OCI-LY7 (cell line): ENCODE data around the gene CNIH2. TPM values are rescaled to one million over a fixed set of nuclear protein-coding genes. Genes with fewer than 3 reads are reported as not detected.

Experiments
- BruUV-seq: library from RNA; stranded (reverse); fragments of 400-500 nt; replicated peaks from 2 replicates; lab custom pipeline; 2021; lab: Mats Ljungman, UMichigan
- CTCF ChIA-PET: fragments of 300-600 bp; sonication (Branson Sonifier 250); formaldehyde crosslinking; loops from one replicate; lab custom pipeline; 2022; ENCODE audit warnings: antibody characterized with exemption; ENCODE audit not compliant: unreplicated experiment; lab: Charles Lee
- POLR2A ChIA-PET: fragments of 300-600 bp; sonication (Branson Sonifier 250); formaldehyde crosslinking; loops from one replicate; lab custom pipeline; 2022; ENCODE audit warnings: antibody characterized with exemption; lab: Charles Lee
- DNase-seq: peaks from one replicate; pipeline ENCODE4 v3.0.0-alpha.2; 2015; ENCODE audit warnings: low spot score
- H2AFZ ChIP-seq: fragments of 200-600 bp; sonication (generic), shearing (Covaris generic); 2 replicates; pipeline ENCODE4 v1.6.1; 2014; ENCODE audit warnings: mild to moderate bottlenecking, antibody characterized with exemption, low read length, moderate library complexity
- H3K27ac ChIP-seq: fragments of 200-600 bp; sonication (generic); 2 replicates; pipeline ENCODE4 v1.5.1; 2014; ENCODE audit warnings: mixed run types, low read depth, mild to moderate bottlenecking, moderate library complexity, low read length, inconsistent platforms; ENCODE audit not compliant: poor library complexity, severe bottlenecking
- H3K36me3 ChIP-seq: fragments of 200-600 bp; sonication (generic); 2 replicates; pipeline ENCODE4 v1.6.1; 2014; ENCODE audit warnings: mild to moderate bottlenecking, antibody characterized with exemption, low read length, moderate library complexity, mixed read lengths; ENCODE audit not compliant: insufficient read depth
- H3K4me1 ChIP-seq: fragments of 200-600 bp; sonication (generic); 2 replicates; pipeline ENCODE4 v1.5.1; 2014; ENCODE audit warnings: mild to moderate bottlenecking, low read length; ENCODE audit not compliant: insufficient read depth, poor library complexity, severe bottlenecking
- H3K4me2 ChIP-seq: fragments of 200-600 bp; sonication (generic); 2 replicates; pipeline ENCODE4 v1.6.1; 2014; ENCODE audit warnings: mild to moderate bottlenecking, low read length
- H3K4me3 ChIP-seq: fragments of 200-600 bp; sonication (generic); 2 replicates; pipeline ENCODE4 v1.5.1; 2014; ENCODE audit warnings: mild to moderate bottlenecking, low read depth, low read length; ENCODE audit not compliant: poor library complexity, severe bottlenecking
- H3K79me2 ChIP-seq: fragments of 200-600 bp; sonication (generic); 2 replicates; pipeline ENCODE4 v1.6.1; 2016; ENCODE audit warnings: low read depth, mild to moderate bottlenecking, low read length, moderate library complexity, mixed read lengths; ENCODE audit not compliant: insufficient read depth
- H3K9me2 ChIP-seq: fragments of 200-600 bp; sonication (generic); 2 replicates; pipeline ENCODE4 v1.6.1; 2016; ENCODE audit warnings: mild to moderate bottlenecking, low read length, mixed read lengths; ENCODE audit not compliant: insufficient read depth
- H3K9me3 ChIP-seq: fragments of 200-600 bp; sonication (generic); 2 replicates; pipeline ENCODE4 v1.6.1; 2014; ENCODE audit warnings: mild to moderate bottlenecking, mixed run types, low read length, mixed read lengths
- H4K20me1 ChIP-seq: fragments of 200-600 bp; sonication (generic); 2 replicates; pipeline ENCODE4 v1.6.1; 2014; ENCODE audit warnings: mild to moderate bottlenecking, antibody characterized with exemption, low read length, moderate library complexity, mixed read lengths; ENCODE audit not compliant: insufficient read depth
- EZH2phosphoT487 ChIP-seq: fragments of 200-600 bp; sonication (generic); IDR thresholded peaks from 2 replicates; pipeline ENCODE4 v1.6.1; 2018; ENCODE audit warnings: low read depth, borderline replicate concordance, mild to moderate bottlenecking, mixed run types, antibody characterized with exemption, low read length, moderate library complexity, mixed read lengths
- intact Hi-C: fragments of 100-400 bp; cut with micrococcal nuclease; formaldehyde crosslinking; loops from one replicate; pipeline ENCODE4 v1.10.0; 2022; ENCODE audit not compliant: unreplicated experiment
- total RNA-seq, 2 experiments: library from RNA; depleted of rRNA in 1 of 2; stranded (reverse); fragments of >200 nt in 1 of 2; shearing (Covaris generic) in 1 of 2; gene quantifications; 2 replicates each; pipeline ENCODE4 v1.2.3, GENCODE V29; 2014 to 2022
- TF ChIP-seq, protein P1 (sequence below): fragments of 200-600 bp; sonication (generic); conservative IDR thresholded peaks from 2 replicates; pipeline ENCODE4 v1.5.1; 2014; ENCODE audit warnings: mild to moderate bottlenecking, antibody characterized with exemption, low read length, moderate library complexity, mixed read lengths

Gene CNIH2
- total RNA-seq, 2 experiments from 2014 or later: 0.60 to 2.7 TPM

GRCh38 chr11:66242095-66242765 lies 35.7 kb upstream of the CNIH2 start:
- Histone ChIP-seq H3K27ac (no peak overlapping the region), H3K36me3 (no peaks in the 10 kb centered on the region), H3K4me3 (no peak overlapping the region), H3K4me1 (no peaks in the 10 kb centered on the region), H3K9me2 (no peaks in the 10 kb centered on the region), H3K79me2 (no peaks in the 10 kb centered on the region), H2AFZ (no peak overlapping the region), H4K20me1 (no peaks in the 10 kb centered on the region), H3K4me2 (no peak overlapping the region), H3K9me3 (no peaks in the 10 kb centered on the region)
- TF ChIP-seq, protein P1, sequence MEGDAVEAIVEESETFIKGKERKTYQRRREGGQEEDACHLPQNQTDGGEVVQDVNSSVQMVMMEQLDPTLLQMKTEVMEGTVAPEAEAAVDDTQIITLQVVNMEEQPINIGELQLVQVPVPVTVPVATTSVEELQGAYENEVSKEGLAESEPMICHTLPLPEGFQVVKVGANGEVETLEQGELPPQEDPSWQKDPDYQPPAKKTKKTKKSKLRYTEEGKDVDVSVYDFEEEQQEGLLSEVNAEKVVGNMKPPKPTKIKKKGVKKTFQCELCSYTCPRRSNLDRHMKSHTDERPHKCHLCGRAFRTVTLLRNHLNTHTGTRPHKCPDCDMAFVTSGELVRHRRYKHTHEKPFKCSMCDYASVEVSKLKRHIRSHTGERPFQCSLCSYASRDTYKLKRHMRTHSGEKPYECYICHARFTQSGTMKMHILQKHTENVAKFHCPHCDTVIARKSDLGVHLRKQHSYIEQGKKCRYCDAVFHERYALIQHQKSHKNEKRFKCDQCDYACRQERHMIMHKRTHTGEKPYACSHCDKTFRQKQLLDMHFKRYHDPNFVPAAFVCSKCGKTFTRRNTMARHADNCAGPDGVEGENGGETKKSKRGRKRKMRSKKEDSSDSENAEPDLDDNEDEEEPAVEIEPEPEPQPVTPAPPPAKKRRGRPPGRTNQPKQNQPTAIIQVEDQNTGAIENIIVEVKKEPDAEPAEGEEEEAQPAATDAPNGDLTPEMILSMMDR: no peak
- TF ChIP-seq EZH2phosphoT487: no peak
- no TSS peak for BruUV-seq
- DNase-seq: no peak
- intact Hi-C loops: no loop called here
- POLR2A ChIA-PET: no interaction called here
- CTCF ChIA-PET: no interaction called here

- Histone ChIP-seq H3K9me2 (no peaks in the 10 kb centered on the region), H3K4me1 (no peaks in the 10 kb centered on the region), H3K27ac (no peak overlapping the region), H3K36me3 (no peaks in the 10 kb centered on the region), H2AFZ (no peak overlapping the region), H3K4me3 (no peak overlapping the region), H3K9me3 (no peaks in the 10 kb centered on the region), H3K4me2 (no peak overlapping the region), H3K79me2 (no peaks in the 10 kb centered on the region), H4K20me1 (no peaks in the 10 kb centered on the region)
- intact Hi-C loops: no loop called here
- ChIA-PET POLR2A (interaction anchor here (0.6 kb wide), 1 partner anchor 9 kb away, joined by 4 read pairs; no protein-coding TSS in a partner anchor), CTCF (no interaction called here)
- no peak for DNase-seq
- BruUV-seq: TSS peak; percentile 55
- no peak for TF ChIP-seq EZH2phosphoT487
- TF ChIP-seq, protein P1: no peak
Observed at GRCh38 chr11:66243782-66244535, 34.0 kb upstream of the CNIH2 start.

DNA sequence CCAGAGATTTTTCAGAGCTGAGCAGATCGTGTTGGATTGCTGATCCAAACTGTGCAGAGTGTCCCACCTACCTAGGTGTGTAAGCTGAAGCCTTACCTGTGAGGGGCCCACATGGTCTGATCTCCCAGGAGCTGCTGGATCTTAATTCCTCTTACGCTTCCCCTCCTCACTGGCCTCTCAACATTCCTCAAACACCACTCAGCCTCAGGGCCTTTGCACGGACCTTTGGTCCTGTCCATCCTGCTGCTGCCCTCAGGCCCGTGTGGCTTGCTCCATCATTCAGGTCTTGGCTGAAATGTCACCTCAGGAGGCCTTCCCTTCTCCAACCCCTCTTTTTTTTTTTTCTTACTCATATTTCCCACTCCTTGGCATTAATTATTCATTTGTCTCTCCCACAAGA lies 30.7 kb upstream of the CNIH2 start:
- DNase-seq: no peak
- no TSS peak for BruUV-seq
- Histone ChIP-seq H3K79me2 (no peaks in the 10 kb centered on the region), H3K4me1 (no peaks in the 10 kb centered on the region), H3K36me3 (no peaks in the 10 kb centered on the region), H3K9me3 (no peaks in the 10 kb centered on the region), H4K20me1 (no peaks in the 10 kb centered on the region), H2AFZ (no peak overlapping the region), H3K4me2 (no peak overlapping the region), H3K27ac (no peak overlapping the region), H3K4me3 (no peak overlapping the region), H3K9me2 (no peaks in the 10 kb centered on the region)
- TF ChIP-seq EZH2phosphoT487: no peak
- TF ChIP-seq, protein P1: no peak
- CTCF ChIA-PET: no interaction called here
- POLR2A ChIA-PET: no interaction called here
- intact Hi-C loops: no loop called here
